Stimulated activated CD8-positive, alpha-beta memory T cell treated with anti-CD3 and anti-CD28 coated beads, Interleukin-12 subunit alpha, Interleukin-12 subunit beta, amount 100 ng/mL, for 4 hours (primary cell): Measurements from ENCODE around the gene PPP2R1A.
"Not testable (repeated sequence)": the region's sequence is repeated elsewhere in the genome, so short reads cannot be mapped to it uniquely, and the experiment has no call there.

Experiments
- DNase-seq: peaks from one replicate; pipeline ENCODE4 v3.0.0-alpha.2; 2020; ENCODE audit warnings: low read depth

The PPP2R1A gene

GRCh38 chr19:52244021-52244420 is 54.2 kb downstream of the PPP2R1A start:
- DNase-seq = no peak

- DNase-seq = peak; percentile 26
These were observed 58.4 kb downstream of the PPP2R1A start for GRCh38 chr19:52248241-52248640.

- no peak for DNase-seq
These were observed 68.6 kb downstream of the PPP2R1A start for GRCh38 chr19:52258426-52258825.

GRCh38 chr19:52265556-52265955 is 75.7 kb downstream of the PPP2R1A start:
- not testable (repeated sequence) for DNase-seq

GRCh38 chr19:52269338-52270261 is 79.7 kb downstream of the PPP2R1A start, which contains the start of gene ZNF766:
Gene ZNF766, plus strand, starts transcription at chr19:52269587. Its CDS starts 27 bp downstream, at chr19:52269614.
- peak; percentile 94 for DNase-seq

- DNase-seq = no peak
These were observed 80.5 kb downstream of the PPP2R1A start for GRCh38 chr19:52270266-52270885.

- DNase-seq = no peak
These were observed 83.4 kb downstream of the PPP2R1A start for GRCh38 chr19:52273301-52273700.

- DNase-seq = no peak
These were observed 84.3 kb downstream of the PPP2R1A start for GRCh38 chr19:52274191-52274590.

GRCh38 chr19:52275988-52276387 is 86.1 kb downstream of the PPP2R1A start:
- no peak for DNase-seq

- no peak for DNase-seq
These were observed 87.6 kb downstream of the PPP2R1A start for GRCh38 chr19:52277471-52277870.
